Astrocyte of the spinal cord (primary cell): ENCODE measurements around the gene GARS1.

ENCODE experiments used
- DNase-seq: peaks from one replicate; pipeline ENCODE4 v3.0.0; 2011; ENCODE audit warnings: low read depth, low spot score
- H3K4me3 ChIP-seq: 2 replicates; pipeline ENCODE4 v1.5.1; 2011; ENCODE audit warnings: low read depth, mild to moderate bottlenecking, low read length, moderate library complexity
- in situ Hi-C: cut with HindIII; loops from 2 replicates; pipeline ENCODE4 v1.10.0; 2017; ENCODE audit warnings: low sequenced_read_pairs
- TF ChIP-seq, protein P1 (sequence below): IDR thresholded peaks from 2 replicates; pipeline ENCODE4 v1.5.1; 2012; ENCODE audit warnings: low read depth, mild to moderate bottlenecking, low read length, inconsistent platforms

Gene GARS1

DNA sequence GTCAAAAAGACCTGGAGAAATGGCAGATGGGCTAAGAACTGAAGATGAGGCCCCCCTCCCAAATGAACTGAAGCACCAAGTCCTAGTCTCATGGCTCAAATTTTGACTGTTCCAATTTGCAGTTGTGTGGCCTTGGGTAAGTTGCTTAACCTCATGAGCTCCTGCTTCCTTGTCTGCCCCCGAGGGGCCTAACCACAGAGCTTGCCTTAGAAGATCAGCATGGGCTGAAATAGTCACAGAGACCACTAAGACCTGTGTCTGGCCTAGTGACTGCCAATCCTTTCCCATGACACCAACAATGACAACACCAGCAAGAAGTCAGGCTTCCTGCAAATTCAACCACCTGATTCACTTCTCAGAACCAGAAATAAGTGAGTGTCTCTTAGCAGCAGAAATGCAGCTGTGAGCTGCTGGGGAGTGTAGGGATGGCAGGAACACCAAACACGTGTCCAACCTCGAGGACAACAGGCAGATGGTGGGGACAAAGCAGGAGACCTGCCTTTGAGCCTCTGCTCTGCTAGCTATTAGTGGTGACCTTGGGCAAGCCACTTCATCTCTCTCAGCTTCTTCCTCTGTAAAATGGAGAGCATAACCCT is 63.9 kb downstream of the GARS1 start:
- H3K4me3 ChIP-seq = no peak overlapping the region
- in situ Hi-C loops = no loop called here
- TF ChIP-seq, protein P1, sequence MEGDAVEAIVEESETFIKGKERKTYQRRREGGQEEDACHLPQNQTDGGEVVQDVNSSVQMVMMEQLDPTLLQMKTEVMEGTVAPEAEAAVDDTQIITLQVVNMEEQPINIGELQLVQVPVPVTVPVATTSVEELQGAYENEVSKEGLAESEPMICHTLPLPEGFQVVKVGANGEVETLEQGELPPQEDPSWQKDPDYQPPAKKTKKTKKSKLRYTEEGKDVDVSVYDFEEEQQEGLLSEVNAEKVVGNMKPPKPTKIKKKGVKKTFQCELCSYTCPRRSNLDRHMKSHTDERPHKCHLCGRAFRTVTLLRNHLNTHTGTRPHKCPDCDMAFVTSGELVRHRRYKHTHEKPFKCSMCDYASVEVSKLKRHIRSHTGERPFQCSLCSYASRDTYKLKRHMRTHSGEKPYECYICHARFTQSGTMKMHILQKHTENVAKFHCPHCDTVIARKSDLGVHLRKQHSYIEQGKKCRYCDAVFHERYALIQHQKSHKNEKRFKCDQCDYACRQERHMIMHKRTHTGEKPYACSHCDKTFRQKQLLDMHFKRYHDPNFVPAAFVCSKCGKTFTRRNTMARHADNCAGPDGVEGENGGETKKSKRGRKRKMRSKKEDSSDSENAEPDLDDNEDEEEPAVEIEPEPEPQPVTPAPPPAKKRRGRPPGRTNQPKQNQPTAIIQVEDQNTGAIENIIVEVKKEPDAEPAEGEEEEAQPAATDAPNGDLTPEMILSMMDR = no peak
- no peak for DNase-seq

- H3K4me3 ChIP-seq = no peak overlapping the region
- TF ChIP-seq, protein P1 = no peak
- no peak for DNase-seq
- in situ Hi-C loops = no loop called here
Observed at GRCh38 chr7:30659312-30659711, 64.6 kb downstream of the GARS1 start.

GRCh38 chr7:30660331-30661255 is 65.9 kb downstream of the GARS1 start:
- TF ChIP-seq, protein P1 = no peak
- no peak overlapping the region for H3K4me3 ChIP-seq
- DNase-seq = no peak
- in situ Hi-C loops = no loop called here

- no peak for DNase-seq
- TF ChIP-seq, protein P1 = no peak
- H3K4me3 ChIP-seq = no peak overlapping the region
- in situ Hi-C loops = no loop called here
Observed at GRCh38 chr7:30661926-30662325, 67.2 kb downstream of the GARS1 start.

GRCh38 chr7:30662431-30662939 is 67.8 kb downstream of the GARS1 start:
- DNase-seq = no peak
- no peak overlapping the region for H3K4me3 ChIP-seq
- TF ChIP-seq, protein P1 = no peak
- in situ Hi-C loops = no loop called here

DNA sequence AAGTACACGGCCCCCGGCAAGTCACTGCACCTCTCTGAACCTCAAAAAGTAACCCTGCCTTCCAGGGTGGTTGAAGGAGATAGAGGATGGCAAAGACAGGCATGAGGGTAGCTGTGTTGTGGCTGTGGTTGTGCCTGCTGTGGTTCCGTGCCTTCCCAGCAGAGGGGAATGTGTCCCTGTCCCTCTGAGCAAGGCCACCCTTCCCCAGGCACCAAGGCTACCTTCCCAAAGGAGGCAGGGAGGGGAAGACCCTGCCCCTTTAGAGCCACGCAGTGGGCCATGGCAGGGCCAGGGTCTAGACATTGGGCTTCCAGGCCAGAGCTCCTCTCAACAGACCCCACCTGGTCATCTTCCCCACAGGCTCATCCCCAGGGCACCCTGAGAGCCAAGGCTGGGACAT is 68.7 kb downstream of the GARS1 start:
- in situ Hi-C loops = no loop called here
- TF ChIP-seq, protein P1 = no peak
- DNase-seq = no peak

More for the DNA sequence above, 68.7 kb downstream of the GARS1 start:
- H3K4me3 ChIP-seq = no peak overlapping the region
